Panc1 (cell line): Measurements from ENCODE around the gene SLC27A3. TPM values are rescaled to one million over a fixed set of nuclear protein-coding genes. Genes with fewer than 3 reads are reported as not detected.

Experiments
- ATAC-seq: fragments of 200-7000 bp; cut with Tn5 transposase; 2 replicates; pipeline ENCODE4 v1.9.1; 2020; ENCODE audit warnings: mild to moderate bottlenecking, moderate library complexity
- BruUV-seq: library from RNA; stranded (reverse); fragments of 400-500 nt; replicated peaks from 2 replicates; lab custom pipeline; 2021; lab: Mats Ljungman, UMichigan
- CTCF ChIA-PET: fragments of 300-600 bp; sonication (Branson Sonifier 250); formaldehyde crosslinking; loops from one replicate; lab custom pipeline; 2022; ENCODE audit warnings: antibody characterized with exemption; lab: Charles Lee
- POLR2A ChIA-PET: fragments of 300-600 bp; sonication (Branson Sonifier 250); formaldehyde crosslinking; loops from one replicate; lab custom pipeline; 2022; ENCODE audit warnings: antibody characterized with exemption; lab: Charles Lee
- DNase-seq: peaks from one replicate; pipeline ENCODE4 v3.0.0-alpha.2; 2010; ENCODE audit warnings: low read depth, low spot score
- H3K27ac ChIP-seq: 2 replicates; pipeline ENCODE4 v1.5.1; 2011; ENCODE audit warnings: mild to moderate bottlenecking, low read length, inconsistent platforms
- H3K27me3 ChIP-seq: fragments of 200-500 bp; sonication (Bioruptor generic); 2 replicates; pipeline ENCODE4 v1.6.0; 2014; ENCODE audit warnings: low read length, inconsistent platforms; ENCODE audit not compliant: control insufficient read depth, insufficient read depth
- H3K36me3 ChIP-seq: fragments of 200-500 bp; sonication (Bioruptor generic); 2 replicates; pipeline ENCODE4 v1.5.1; 2014; ENCODE audit warnings: inconsistent platforms, mild to moderate bottlenecking, low read length, moderate library complexity; ENCODE audit not compliant: control insufficient read depth, insufficient read depth
- H3K4me1 ChIP-seq: 2 replicates; pipeline ENCODE4 v1.5.1; 2011; ENCODE audit warnings: inconsistent platforms, mild to moderate bottlenecking, low read length, moderate library complexity; ENCODE audit not compliant: control insufficient read depth, insufficient read depth
- H3K4me3 ChIP-seq, 2 experiments: 2 replicates each; pipeline ENCODE4 v1.5.1; 2011 to 2012; ENCODE audit warnings: low read depth in 2 of 2, low read length in 2 of 2, mild to moderate bottlenecking in 2 of 2, inconsistent platforms in 1 of 2, moderate library complexity in 1 of 2
- H3K9me3 ChIP-seq: fragments of 200-500 bp; sonication (Bioruptor generic); 2 replicates; pipeline ENCODE4 v1.5.1; 2014; ENCODE audit warnings: low read depth, mild to moderate bottlenecking, inconsistent platforms, low read length, moderate library complexity; ENCODE audit not compliant: control insufficient read depth, insufficient read depth
- CTCF ChIP-seq: fragments of 450-650 bp; IDR thresholded peaks from 2 replicates; pipeline ENCODE4 v1.5.1; 2017; ENCODE audit warnings: mild to moderate bottlenecking
- POLR2AphosphoS5 ChIP-seq: IDR thresholded peaks from 2 replicates; pipeline ENCODE4 v1.6.1; 2012; ENCODE audit warnings: mild to moderate bottlenecking, low read depth, low read length, moderate library complexity
- REST ChIP-seq, 2 experiments: IDR thresholded peaks; 2 replicates each; pipeline ENCODE4 v1.6.1; 2011 to 2012; ENCODE audit warnings: low read depth in 2 of 2, control low read depth in 1 of 2, low read length in 1 of 2, mild to moderate bottlenecking in 1 of 2, moderate library complexity in 1 of 2; ENCODE audit not compliant: insufficient read depth in 1 of 2
- SIN3A ChIP-seq: IDR thresholded peaks from 2 replicates; pipeline ENCODE4 v1.6.1; 2012; ENCODE audit warnings: low read depth, mild to moderate bottlenecking, low read length, moderate library complexity, borderline replicate concordance; ENCODE audit not compliant: insufficient read depth
- TCF7L2 ChIP-seq: IDR thresholded peaks from 2 replicates; pipeline ENCODE4 v1.6.1; 2011; ENCODE audit warnings: mild to moderate bottlenecking, low read depth, low read length, inconsistent platforms
- in situ Hi-C: cut with HindIII; loops from 2 replicates; pipeline ENCODE4 v1.10.0; 2016; ENCODE audit warnings: low sequenced_read_pairs, low pct_unique_long_range_greater_than_20kb
- intact Hi-C: fragments of 100-400 bp; cut with micrococcal nuclease; formaldehyde crosslinking; loops from one replicate; pipeline ENCODE4 v1.10.0; 2022; ENCODE audit not compliant: unreplicated experiment
- total RNA-seq: library from RNA; stranded (reverse); gene quantifications from one replicate; pipeline ENCODE4 v1.2.1, GENCODE V29; 2021; ENCODE audit not compliant: unreplicated experiment

The SLC27A3 gene
- total RNA-seq, 1 experiment from 2014 or later = 8.0 TPM

- TF ChIP-seq SIN3A (no peak), POLR2AphosphoS5 (no peak), CTCF (no peak), TCF7L2 (no peak), REST (IDR thresholded peaks at IDR 0.05; ENCODE audit: insufficient read depth in 1 of 2, low read depth in 2 of 2, low read length in 1 of 2) (no peak)
- Histone ChIP-seq H3K36me3 (no peaks in the 10 kb centered on the region), H3K4me3 (no peak overlapping the region), H3K27ac (no peak overlapping the region), H3K4me1 (no peaks in the 10 kb centered on the region), H3K9me3 (no peaks in the 10 kb centered on the region), H3K27me3 (no peaks in the 10 kb centered on the region)
- ChIA-PET POLR2A (no interaction called here), CTCF (interaction anchor here (1.4 kb wide), 1 partner anchor 188 kb away, joined by 5 read pairs; the partner anchor contains the start of gene RAB13)
- intact Hi-C loops (no loop called here), in situ Hi-C loops (no loop called here)
- no TSS peak for BruUV-seq
- ATAC-seq = no peak
- no peak for DNase-seq
Observed at GRCh38 chr1:153799016-153799415, 23.8 kb downstream of the SLC27A3 start.

GRCh38 chr1:153799566-153800465, 24.6 kb downstream of the SLC27A3 start:
- no peak overlapping the region for H3K27ac ChIP-seq
- ATAC-seq = no peak
- no peaks in the 10 kb centered on the region for H3K36me3 ChIP-seq
- no peaks in the 10 kb centered on the region for H3K4me1 ChIP-seq
- BruUV-seq = no TSS peak
- TF ChIP-seq CTCF (no peak), REST (IDR thresholded peaks at IDR 0.05; ENCODE audit: insufficient read depth in 1 of 2, low read depth in 2 of 2, low read length in 1 of 2) (no peak), TCF7L2 (no peak), SIN3A (no peak), POLR2AphosphoS5 (no peak)
- ChIA-PET CTCF (no interaction called here), POLR2A (no interaction called here)
- in situ Hi-C loops = no loop called here
- H3K4me3 ChIP-seq = no peak overlapping the region
- no peaks in the 10 kb centered on the region for H3K9me3 ChIP-seq
- intact Hi-C loops = no loop called here
- no peaks in the 10 kb centered on the region for H3K27me3 ChIP-seq
- no peak for DNase-seq
